Hepatocyte (in vitro differentiated cells): Measurements from ENCODE around the gene ZEB1. TPM values are rescaled to one million over a fixed set of nuclear protein-coding genes. Genes with fewer than 3 reads are reported as not detected.

ENCODE experiments used
- DNase-seq: peaks from one replicate; pipeline ENCODE4 v3.0.0-alpha.2; 2016; ENCODE audit warnings: low spot score
- H2AFZ ChIP-seq: fragments of 200-600 bp; sonication (generic); 2 replicates; pipeline ENCODE4 v1.6.0; 2016; ENCODE audit warnings: antibody characterized with exemption, mild to moderate bottlenecking
- H3K27ac ChIP-seq: fragments of 200-600 bp; sonication (generic); 2 replicates; pipeline ENCODE4 v1.5.1; 2016; ENCODE audit warnings: mild to moderate bottlenecking
- H3K27me3 ChIP-seq: fragments of 200-600 bp; sonication (generic); 2 replicates; pipeline ENCODE4 v1.6.1; 2016
- H3K36me3 ChIP-seq: fragments of 200-600 bp; sonication (generic); replicated peaks from 2 replicates; pipeline ENCODE4 v1.5.1; 2016; ENCODE audit warnings: low read depth; ENCODE audit not compliant: insufficient read depth
- H3K4me1 ChIP-seq: fragments of 200-600 bp; sonication (generic); 2 replicates; pipeline ENCODE4 v1.5.1; 2016; ENCODE audit warnings: mild to moderate bottlenecking, moderate library complexity; ENCODE audit not compliant: insufficient read depth
- H3K4me2 ChIP-seq: fragments of 200-600 bp; sonication (generic); 2 replicates; pipeline ENCODE4 v1.6.0; 2016
- H3K4me3 ChIP-seq: fragments of 200-600 bp; sonication (generic); 2 replicates; pipeline ENCODE4 v1.5.1; 2016; ENCODE audit warnings: mild to moderate bottlenecking
- H3K79me2 ChIP-seq: fragments of 200-600 bp; sonication (generic); 2 replicates; pipeline ENCODE4 v1.6.0; 2017; ENCODE audit warnings: mild to moderate bottlenecking
- H3K9me2 ChIP-seq: fragments of 200-600 bp; sonication (generic); replicated peaks from 2 replicates; pipeline ENCODE4 v1.6.0; 2017; ENCODE audit warnings: mild to moderate bottlenecking; ENCODE audit not compliant: insufficient read depth
- H3K9me3 ChIP-seq: fragments of 200-600 bp; sonication (generic); 2 replicates; pipeline ENCODE4 v1.5.1; 2016; ENCODE audit warnings: low read depth, mild to moderate bottlenecking
- H4K20me1 ChIP-seq: fragments of 200-600 bp; sonication (generic); 2 replicates; pipeline ENCODE4 v1.6.0; 2016; ENCODE audit warnings: mild to moderate bottlenecking; ENCODE audit not compliant: insufficient read depth, poor library complexity, severe bottlenecking
- CTCF ChIP-seq: fragments of 200-600 bp; sonication (generic); IDR thresholded peaks from 2 replicates; pipeline ENCODE4 v1.5.1; 2016; ENCODE audit warnings: antibody characterized with exemption, mild to moderate bottlenecking; ENCODE audit not compliant: poor library complexity
- EZH2 ChIP-seq: fragments of 200-600 bp; sonication (generic); IDR thresholded peaks from 2 replicates; pipeline ENCODE4 v1.6.1; 2016; ENCODE audit warnings: antibody characterized with exemption, mild to moderate bottlenecking, borderline replicate concordance
- EZH2phosphoT487 ChIP-seq: fragments of 200-600 bp; sonication (generic); IDR thresholded peaks from one replicate; pipeline ENCODE4 v1.6.1; 2018; ENCODE audit warnings: antibody characterized with exemption, mild to moderate bottlenecking, low read depth, moderate library complexity; ENCODE audit not compliant: unreplicated experiment, severe bottlenecking
- WGBS: methylation state at CpG from one replicate; pipeline ENCODE4 v1.1.6; 2016; ENCODE audit warnings: low lambda C conversion rate; ENCODE audit errors: missing lambda C conversion rate; 5-methylcytosine and 5-hydroxymethylcytosine counted together
- polyA plus RNA-seq: library from polyadenylated mRNA; unstranded; fragments of >200 nt; fragmentation: Nextera tagmentation; extraction: Ambion mirVana; gene quantifications from 2 replicates; pipeline ENCODE4 v1.2.1, GENCODE V29; 2016
- total RNA-seq: library from RNA; depleted of rRNA; stranded (reverse); fragments of >200 nt; gene quantifications from 2 replicates; pipeline ENCODE4 v1.2.3, GENCODE V29; 2014

Gene ZEB1
- total and polyA plus RNA-seq, 2 experiments from 2014 or later: 13.6 to 14.3 TPM

GRCh38 chr10:31508882-31509281, 189.9 kb downstream of the ZEB1 start:
- WGBS: 96% methylated on average over 5 of the region's 5 CpGs
- Histone ChIP-seq H3K27ac (no peak overlapping the region), H2AFZ (no peak overlapping the region), H3K9me3 (peaks cover 17% of the 10 kb centered on the region), H3K9me2 (no peaks in the 10 kb centered on the region), H3K4me3 (no peak overlapping the region), H3K4me2 (no peak overlapping the region), H3K4me1 (no peaks in the 10 kb centered on the region), H4K20me1 (no peaks in the 10 kb centered on the region), H3K27me3 (no peaks in the 10 kb centered on the region), H3K79me2 (no peaks in the 10 kb centered on the region), H3K36me3 (no peaks in the 10 kb centered on the region)
- DNase-seq: no peak
- no peak for TF ChIP-seq EZH2phosphoT487
- no peak for TF ChIP-seq EZH2
- TF ChIP-seq CTCF: no peak

- peaks cover 17% of the 10 kb centered on the region for H3K9me3 ChIP-seq
- no peaks in the 10 kb centered on the region for H3K4me1 ChIP-seq
- no peak overlapping the region for H3K4me2 ChIP-seq
- H2AFZ ChIP-seq: no peak overlapping the region
- no peaks in the 10 kb centered on the region for H4K20me1 ChIP-seq
- no peaks in the 10 kb centered on the region for H3K79me2 ChIP-seq
- no peaks in the 10 kb centered on the region for H3K36me3 ChIP-seq
- no peak overlapping the region for H3K4me3 ChIP-seq
- no peaks in the 10 kb centered on the region for H3K27me3 ChIP-seq
- H3K27ac ChIP-seq: no peak overlapping the region
- no peaks in the 10 kb centered on the region for H3K9me2 ChIP-seq
- no peak for TF ChIP-seq CTCF
- DNase-seq: no peak
Measured at GRCh38 chr10:31509989-31510388, 191.0 kb downstream of the ZEB1 start.

- WGBS: 70% methylated on average over 2 of the region's 2 CpGs
Measured at GRCh38 chr10:31515116-31515515, 196.1 kb downstream of the ZEB1 start.

More at GRCh38 chr10:31515116-31515515, 196.1 kb downstream of the ZEB1 start:
- Histone ChIP-seq H3K36me3 (no peaks in the 10 kb centered on the region), H3K4me2 (no peak overlapping the region), H3K79me2 (no peaks in the 10 kb centered on the region), H3K9me2 (no peaks in the 10 kb centered on the region), H2AFZ (no peak overlapping the region), H3K9me3 (no peaks in the 10 kb centered on the region), H3K4me1 (no peaks in the 10 kb centered on the region), H4K20me1 (no peaks in the 10 kb centered on the region), H3K27ac (no peak overlapping the region), H3K4me3 (no peak overlapping the region), H3K27me3 (no peaks in the 10 kb centered on the region)
- TF ChIP-seq EZH2phosphoT487 (no peak), CTCF (no peak), EZH2 (no peak)
- DNase-seq: no peak
